H1 (cell line): ENCODE data around the gene PTCH2. TPM values are rescaled to one million over a fixed set of nuclear protein-coding genes. Genes with fewer than 3 reads are reported as not detected.

ENCODE experiments used
- KDM4A ChIP-seq: IDR thresholded peaks from one replicate; pipeline ENCODE4 v1.7.1; 2012; ENCODE audit warnings: low read depth, mild to moderate bottlenecking, moderate library complexity, low read length, inconsistent platforms; ENCODE audit not compliant: severe bottlenecking
- polyA plus RNA-seq, 7 experiments: library from polyadenylated mRNA; depleted of rRNA in 3 of 7; stranded (reverse) in 5 of 7; unstranded in 2 of 7; fragments of >200 nt in 5 of 7; fragments of 200-250 nt in 2 of 7; gene quantifications; 1 replicate in 5 of 7; 2 replicates in 1 of 7; 4 replicates in 1 of 7; pipeline versions ENCODE4 v1.2.1 to v1.2.3, GENCODE V29; 2011 to 2013; ENCODE audit warnings: missing spikeins in 2 of 7, mixed read lengths in 2 of 7
- total RNA-seq: library from RNA; stranded (reverse); fragmentation: NEBNext Ultra II Directional; extraction: Animal tissue kit (Norgen Biotek cat#: 25700); gene quantifications from 2 replicates; pipeline ENCODE4 v1.2.1, GENCODE V29; 2021

The PTCH2 gene
- total and polyA plus RNA-seq, 2 of the 8 experiments (the other 6 are each of a cell fraction or from before 2014, with no cell fraction given), result 0.35 to 1.2 TPM

GRCh38 chr1:44812822-44813543, 30.1 kb downstream of the PTCH2 start (continued):
- peak; percentile 76 for TF ChIP-seq KDM4A
